ENCODE data around the gene TCOF1.

DNA sequence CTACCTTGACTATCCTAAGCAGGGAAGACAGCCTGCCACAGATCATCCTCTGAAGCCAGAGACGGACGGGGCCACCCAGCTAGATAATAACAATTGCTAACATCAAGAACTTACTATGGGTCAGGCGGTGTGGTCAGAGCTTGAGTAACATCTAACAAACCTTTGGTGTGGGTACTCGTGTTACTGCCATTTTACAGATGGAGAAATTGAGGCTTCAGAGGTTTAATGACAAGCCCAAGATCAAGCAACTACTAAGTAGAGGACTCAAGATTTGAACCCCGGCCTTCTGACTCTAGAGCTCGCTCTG is 38.1 kb upstream of the TCOF1 start:
- TF ChIP-seq, protein P1, sequence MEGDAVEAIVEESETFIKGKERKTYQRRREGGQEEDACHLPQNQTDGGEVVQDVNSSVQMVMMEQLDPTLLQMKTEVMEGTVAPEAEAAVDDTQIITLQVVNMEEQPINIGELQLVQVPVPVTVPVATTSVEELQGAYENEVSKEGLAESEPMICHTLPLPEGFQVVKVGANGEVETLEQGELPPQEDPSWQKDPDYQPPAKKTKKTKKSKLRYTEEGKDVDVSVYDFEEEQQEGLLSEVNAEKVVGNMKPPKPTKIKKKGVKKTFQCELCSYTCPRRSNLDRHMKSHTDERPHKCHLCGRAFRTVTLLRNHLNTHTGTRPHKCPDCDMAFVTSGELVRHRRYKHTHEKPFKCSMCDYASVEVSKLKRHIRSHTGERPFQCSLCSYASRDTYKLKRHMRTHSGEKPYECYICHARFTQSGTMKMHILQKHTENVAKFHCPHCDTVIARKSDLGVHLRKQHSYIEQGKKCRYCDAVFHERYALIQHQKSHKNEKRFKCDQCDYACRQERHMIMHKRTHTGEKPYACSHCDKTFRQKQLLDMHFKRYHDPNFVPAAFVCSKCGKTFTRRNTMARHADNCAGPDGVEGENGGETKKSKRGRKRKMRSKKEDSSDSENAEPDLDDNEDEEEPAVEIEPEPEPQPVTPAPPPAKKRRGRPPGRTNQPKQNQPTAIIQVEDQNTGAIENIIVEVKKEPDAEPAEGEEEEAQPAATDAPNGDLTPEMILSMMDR (IDR thresholded peaks at IDR 0.05): no peak
- no peak for TF ChIP-seq POLR2A (IDR thresholded peaks at IDR 0.05)

Data from tibial nerve (tissue), 3 donors.